Mammary epithelial cell (primary cell): ENCODE results near the gene ADAM12.

Source experiments
- EZH2 ChIP-seq: IDR thresholded peaks from 2 replicates; pipeline ENCODE4 v1.6.1; 2012; ENCODE audit warnings: low read length, inconsistent platforms, borderline replicate concordance
- TF ChIP-seq, protein P1 (sequence below), 2 donors: IDR thresholded peaks in 1 of 2; conservative IDR thresholded peaks in 1 of 2; 2 replicates each; pipeline ENCODE4 v1.5.1; 2011 to 2012; ENCODE audit warnings: inconsistent platforms in 2 of 2, low read length in 2 of 2, mild to moderate bottlenecking in 2 of 2, control low read depth in 1 of 2, low read depth in 1 of 2; ENCODE audit not compliant: insufficient read depth in 1 of 2; ENCODE audit errors: extremely low read depth in 1 of 2

- TF ChIP-seq, protein P1, sequence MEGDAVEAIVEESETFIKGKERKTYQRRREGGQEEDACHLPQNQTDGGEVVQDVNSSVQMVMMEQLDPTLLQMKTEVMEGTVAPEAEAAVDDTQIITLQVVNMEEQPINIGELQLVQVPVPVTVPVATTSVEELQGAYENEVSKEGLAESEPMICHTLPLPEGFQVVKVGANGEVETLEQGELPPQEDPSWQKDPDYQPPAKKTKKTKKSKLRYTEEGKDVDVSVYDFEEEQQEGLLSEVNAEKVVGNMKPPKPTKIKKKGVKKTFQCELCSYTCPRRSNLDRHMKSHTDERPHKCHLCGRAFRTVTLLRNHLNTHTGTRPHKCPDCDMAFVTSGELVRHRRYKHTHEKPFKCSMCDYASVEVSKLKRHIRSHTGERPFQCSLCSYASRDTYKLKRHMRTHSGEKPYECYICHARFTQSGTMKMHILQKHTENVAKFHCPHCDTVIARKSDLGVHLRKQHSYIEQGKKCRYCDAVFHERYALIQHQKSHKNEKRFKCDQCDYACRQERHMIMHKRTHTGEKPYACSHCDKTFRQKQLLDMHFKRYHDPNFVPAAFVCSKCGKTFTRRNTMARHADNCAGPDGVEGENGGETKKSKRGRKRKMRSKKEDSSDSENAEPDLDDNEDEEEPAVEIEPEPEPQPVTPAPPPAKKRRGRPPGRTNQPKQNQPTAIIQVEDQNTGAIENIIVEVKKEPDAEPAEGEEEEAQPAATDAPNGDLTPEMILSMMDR (conservative IDR thresholded peaks at IDR 0.05 in 1 of 2, IDR thresholded peaks at IDR 0.05 in 1 of 2; ENCODE audit: extremely low read depth in 1 of 2, insufficient read depth in 1 of 2, low read depth in 1 of 2, low read length in 2 of 2) = no peak
- TF ChIP-seq EZH2 = no peak
These were observed 351.8 kb downstream of the ADAM12 start for GRCh38 chr10:126036515-126036914.
